Measurements from ENCODE around the gene SRGAP1. TPM values are rescaled to one million over a fixed set of nuclear protein-coding genes. Genes with fewer than 3 reads are reported as not detected.

Gene SRGAP1
- total and polyA plus RNA-seq, 2 of the 8 experiments (the other 6 are each of a cell fraction or from before 2014, with no cell fraction given), result 3.2 to 7.3 TPM

- no peak for TF ChIP-seq CHD7 (IDR thresholded peaks at IDR 0.05; ENCODE audit: insufficient replicate concordance, low read length)
- no peak for TF ChIP-seq CHD1 (IDR thresholded peaks at IDR 0.05; ENCODE audit: low read depth, low read length)
Measured at GRCh38 chr12:64180951-64181350, 336.5 kb downstream of the SRGAP1 start (continued).
